Left renal pelvis (tissue), 4 donors: Measurements from ENCODE around the gene BLOC1S5. TPM values are rescaled to one million over a fixed set of nuclear protein-coding genes. Genes with fewer than 3 reads are reported as not detected.

ENCODE experiments used
- polyA plus RNA-seq, 4 donors: library from polyadenylated mRNA; unstranded; fragments of 120-200 nt; gene quantifications; one replicate each; pipeline ENCODE4 v1.2.1, GENCODE V29; 2013; ENCODE audit not compliant: insufficient read length in 4 of 4

The BLOC1S5 gene
- polyA plus RNA-seq, 4 donors: 14.5 to 37.1 (median 34.1) TPM

Other genes starting within 250 kb of the BLOC1S5 start
- 100 to 1,000 TPM in 3 of 4 donors, 10 to 100 TPM in 1; 92.4 to 204 (median 107) TPM for gene TXNDC5, start 153.6 kb downstream of the BLOC1S5 start, polyA plus RNA-seq
- 10 to 100 TPM; 28.1 to 68.7 (median 53.5) TPM for gene EEF1E1, start 38.2 kb upstream of the BLOC1S5 start, polyA plus RNA-seq